Keratinocyte (primary cell): ENCODE measurements around the gene NPHP3. TPM values are rescaled to one million over a fixed set of nuclear protein-coding genes. Genes with fewer than 3 reads are reported as not detected.

Source experiments
- DNase-seq: peaks from one replicate; pipeline ENCODE4 v3.0.0-alpha.2; 2011; ENCODE audit warnings: low read depth, missing footprints, low spot score
- FAIRE-seq: peaks from 2 replicates; lab custom pipeline; 2011; peaks lifted over from hg19 to GRCh38; lab: Jason Lieb, UNC
- H2AFZ ChIP-seq: 2 replicates; pipeline ENCODE4 v1.6.0; 2012; ENCODE audit warnings: low read length, control low read depth, inconsistent platforms; ENCODE audit not compliant: control insufficient read depth
- H3K27ac ChIP-seq: 2 replicates; pipeline ENCODE4 v1.5.1; 2011; ENCODE audit warnings: low read length; ENCODE audit not compliant: control insufficient read depth, insufficient read depth
- H3K27me3 ChIP-seq: 3 replicates; pipeline ENCODE4 v1.6.0; 2011; ENCODE audit warnings: low read length; ENCODE audit not compliant: control insufficient read depth, insufficient read depth; ENCODE audit errors: extremely low read depth
- H3K36me3 ChIP-seq, 2 experiments: 2 replicates in 1 of 2; 3 replicates in 1 of 2; pipeline ENCODE4 v1.5.1; 2011; ENCODE audit warnings: low read length in 2 of 2, mild to moderate bottlenecking in 1 of 2; ENCODE audit not compliant: control insufficient read depth in 2 of 2, insufficient read depth in 2 of 2; ENCODE audit errors: extremely low read depth in 1 of 2
- H3K4me1 ChIP-seq: 3 replicates; pipeline ENCODE4 v1.5.1; 2011; ENCODE audit warnings: low read length; ENCODE audit not compliant: control insufficient read depth, insufficient read depth; ENCODE audit errors: extremely low read depth
- H3K4me2 ChIP-seq: 3 replicates; pipeline ENCODE4 v1.6.0; 2011; ENCODE audit warnings: low read depth, low read length; ENCODE audit not compliant: control insufficient read depth, insufficient read depth; ENCODE audit errors: extremely low read depth
- H3K4me3 ChIP-seq, 3 experiments: fragments of 200-600 bp in 1 of 3; sonication (generic) in 1 of 3; 2 replicates in 2 of 3; 3 replicates in 1 of 3; pipeline ENCODE4 v1.5.1; 2011 to 2016; ENCODE audit warnings: low read length in 3 of 3, mild to moderate bottlenecking in 3 of 3, control low read depth in 2 of 3, inconsistent platforms in 1 of 3, low read depth in 1 of 3, mixed read lengths in 1 of 3, mixed run types in 1 of 3, moderate library complexity in 1 of 3; ENCODE audit not compliant: control insufficient read depth in 2 of 3, insufficient read depth in 2 of 3; ENCODE audit errors: extremely low read depth in 1 of 3
- H3K79me2 ChIP-seq: 2 replicates; pipeline ENCODE4 v1.6.0; 2012; ENCODE audit warnings: low read length; ENCODE audit not compliant: control insufficient read depth, insufficient read depth
- H3K9ac ChIP-seq: 3 replicates; pipeline ENCODE4 v1.6.0; 2011; ENCODE audit warnings: low read length; ENCODE audit not compliant: control insufficient read depth, insufficient read depth; ENCODE audit errors: extremely low read depth
- H3K9me1 ChIP-seq: 3 replicates; pipeline ENCODE4 v1.6.0; 2011; ENCODE audit warnings: low read length; ENCODE audit not compliant: control insufficient read depth, insufficient read depth; ENCODE audit errors: extremely low read depth
- H3K9me3 ChIP-seq: 2 replicates; pipeline ENCODE4 v1.5.1; 2012; ENCODE audit warnings: low read depth, low read length; ENCODE audit not compliant: control insufficient read depth
- H4K20me1 ChIP-seq: 3 replicates; pipeline ENCODE4 v1.6.0; 2011; ENCODE audit warnings: low read length; ENCODE audit not compliant: control insufficient read depth, insufficient read depth; ENCODE audit errors: extremely low read depth
- EZH2 ChIP-seq: IDR thresholded peaks from one replicate; pipeline ENCODE4 v1.6.1; 2012; ENCODE audit warnings: inconsistent platforms, mild to moderate bottlenecking, low read length, moderate library complexity
- dilution Hi-C: fragments of 300-500 bp; cut with MboI; formaldehyde crosslinking; loops from one replicate; pipeline ENCODE4 v1.7.0; 2020; ENCODE audit warnings: low sequenced_read_pairs; ENCODE audit not compliant: extremely low pct_ligation_motif_present
- polyA plus RNA-seq, 5 experiments: library from polyadenylated mRNA; depleted of rRNA in 3 of 5; stranded (reverse) in 3 of 5; stranded (forward) in 1 of 5; unstranded in 1 of 5; fragments of >200 nt; gene quantifications; 1 replicate in 1 of 5; 2 replicates in 3 of 5; 3 replicates in 1 of 5; pipeline versions ENCODE4 v1.2.1 to v1.2.3, GENCODE V29; 2011 to 2012; ENCODE audit warnings: missing spikeins in 2 of 5, low read depth in 1 of 5, low replicate concordance in 1 of 5
- TF ChIP-seq, protein P1 (sequence below), 3 experiments: IDR thresholded peaks in 1 of 3; conservative IDR thresholded peaks in 1 of 3; optimal IDR thresholded peaks in 1 of 3; 2 replicates in 2 of 3; 3 replicates in 1 of 3; pipeline versions ENCODE3 to v1.5.1; 2011; ENCODE audit warnings: low read length in 3 of 3, mild to moderate bottlenecking in 3 of 3, moderate library complexity in 2 of 3, control low read depth in 1 of 3, inconsistent platforms in 1 of 3; ENCODE audit not compliant: insufficient read depth in 2 of 3; ENCODE audit errors: extremely low read depth in 1 of 3

NPHP3 gene
- polyA plus RNA-seq, 1 donor (not counting 4 experiments of a cell fraction or from before 2014, with no cell fraction given) = 22.4 TPM

DNA sequence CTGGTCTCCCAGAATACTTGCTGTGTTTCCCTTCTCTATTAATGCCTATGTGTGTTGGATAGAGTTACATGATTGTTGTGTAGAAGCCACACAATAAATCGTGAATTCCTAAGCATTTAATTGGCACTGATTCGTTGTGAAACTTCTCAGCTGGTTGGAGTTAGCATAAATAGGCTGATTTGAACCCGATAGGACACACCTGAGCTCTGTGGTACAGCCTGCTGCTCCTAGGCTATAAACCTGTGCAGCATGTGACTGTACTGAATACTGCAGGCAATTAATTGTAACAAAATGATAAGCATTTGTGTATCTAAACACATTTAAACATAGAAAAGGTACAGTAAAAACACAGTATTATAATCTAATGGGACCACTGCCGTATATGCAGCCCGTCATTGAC lies 67.5 kb downstream of the NPHP3 start:
- H3K4me1 ChIP-seq = peaks cover 3% of the 10 kb centered on the region
- H3K79me2 ChIP-seq = peaks cover 10% of the 10 kb centered on the region
- H3K9me3 ChIP-seq = no peaks in the 10 kb centered on the region
- no peaks in the 10 kb centered on the region for H3K27me3 ChIP-seq
- no peak for FAIRE-seq
- H3K9me1 ChIP-seq = no peaks in the 10 kb centered on the region
- no peak overlapping the region for H3K4me3 ChIP-seq
- no peaks in the 10 kb centered on the region for H3K36me3 ChIP-seq
- TF ChIP-seq, protein P1, sequence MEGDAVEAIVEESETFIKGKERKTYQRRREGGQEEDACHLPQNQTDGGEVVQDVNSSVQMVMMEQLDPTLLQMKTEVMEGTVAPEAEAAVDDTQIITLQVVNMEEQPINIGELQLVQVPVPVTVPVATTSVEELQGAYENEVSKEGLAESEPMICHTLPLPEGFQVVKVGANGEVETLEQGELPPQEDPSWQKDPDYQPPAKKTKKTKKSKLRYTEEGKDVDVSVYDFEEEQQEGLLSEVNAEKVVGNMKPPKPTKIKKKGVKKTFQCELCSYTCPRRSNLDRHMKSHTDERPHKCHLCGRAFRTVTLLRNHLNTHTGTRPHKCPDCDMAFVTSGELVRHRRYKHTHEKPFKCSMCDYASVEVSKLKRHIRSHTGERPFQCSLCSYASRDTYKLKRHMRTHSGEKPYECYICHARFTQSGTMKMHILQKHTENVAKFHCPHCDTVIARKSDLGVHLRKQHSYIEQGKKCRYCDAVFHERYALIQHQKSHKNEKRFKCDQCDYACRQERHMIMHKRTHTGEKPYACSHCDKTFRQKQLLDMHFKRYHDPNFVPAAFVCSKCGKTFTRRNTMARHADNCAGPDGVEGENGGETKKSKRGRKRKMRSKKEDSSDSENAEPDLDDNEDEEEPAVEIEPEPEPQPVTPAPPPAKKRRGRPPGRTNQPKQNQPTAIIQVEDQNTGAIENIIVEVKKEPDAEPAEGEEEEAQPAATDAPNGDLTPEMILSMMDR (optimal IDR thresholded peaks at IDR 0.05 in 1 of 3, IDR thresholded peaks at IDR 0.05 in 1 of 3, conservative IDR thresholded peaks at IDR 0.05 in 1 of 3; ENCODE audit: extremely low read depth in 1 of 3, insufficient read depth in 2 of 3, low read length in 3 of 3) = no peak
- TF ChIP-seq EZH2 = no peak
- no peak overlapping the region for H3K4me2 ChIP-seq
- H3K27ac ChIP-seq = no peak overlapping the region
- DNase-seq = no peak
- no peak overlapping the region for H2AFZ ChIP-seq
- H3K9ac ChIP-seq = no peak overlapping the region
- dilution Hi-C loops = no loop called here
- no peaks in the 10 kb centered on the region for H4K20me1 ChIP-seq

DNA sequence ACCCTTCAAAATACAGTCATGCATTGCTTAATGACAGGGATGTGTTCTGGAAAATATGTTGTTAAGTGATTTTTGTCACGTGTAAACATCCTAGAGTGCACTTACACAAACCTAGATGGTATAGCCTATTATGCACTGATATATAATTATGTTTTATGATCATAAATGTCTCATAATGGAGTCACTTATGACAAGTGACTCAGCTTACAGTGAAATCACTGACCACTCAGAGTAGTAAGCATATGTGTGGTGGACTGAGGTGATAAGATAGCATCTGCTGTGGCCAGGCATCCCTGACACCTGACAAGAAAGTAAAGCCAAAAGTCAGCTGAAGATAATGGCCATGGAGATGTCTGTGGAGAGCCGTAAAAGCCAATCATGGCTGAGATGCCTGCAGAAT lies 68.0 kb downstream of the NPHP3 start:
- Histone ChIP-seq H3K9me3 (no peaks in the 10 kb centered on the region), H3K4me1 (peaks cover 3% of the 10 kb centered on the region), H2AFZ (no peak overlapping the region), H3K27ac (no peak overlapping the region), H3K79me2 (peaks cover 6% of the 10 kb centered on the region), H3K4me2 (no peak overlapping the region), H3K9me1 (no peaks in the 10 kb centered on the region), H3K27me3 (no peaks in the 10 kb centered on the region), H3K36me3 (no peaks in the 10 kb centered on the region), H4K20me1 (no peaks in the 10 kb centered on the region), H3K9ac (no peak overlapping the region), H3K4me3 (no peak overlapping the region)
- TF ChIP-seq, protein P1 (optimal IDR thresholded peaks at IDR 0.05 in 1 of 3, IDR thresholded peaks at IDR 0.05 in 1 of 3, conservative IDR thresholded peaks at IDR 0.05 in 1 of 3; ENCODE audit: extremely low read depth in 1 of 3, insufficient read depth in 2 of 3, low read length in 3 of 3) = no peak
- TF ChIP-seq EZH2 = no peak
- FAIRE-seq = no peak
- DNase-seq = no peak
- dilution Hi-C loops = no loop called here
